Stimulated activated naive CD4-positive, alpha-beta T cell treated with Interleukin-2 at 50 U/mL for 16 hours (primary cell): ENCODE data around the gene SLC12A1.

Source experiments
- DNase-seq: peaks from one replicate; lab custom pipeline; 2025; lab: John Stamatoyannopoulos, UW

SLC12A1 gene

DNA sequence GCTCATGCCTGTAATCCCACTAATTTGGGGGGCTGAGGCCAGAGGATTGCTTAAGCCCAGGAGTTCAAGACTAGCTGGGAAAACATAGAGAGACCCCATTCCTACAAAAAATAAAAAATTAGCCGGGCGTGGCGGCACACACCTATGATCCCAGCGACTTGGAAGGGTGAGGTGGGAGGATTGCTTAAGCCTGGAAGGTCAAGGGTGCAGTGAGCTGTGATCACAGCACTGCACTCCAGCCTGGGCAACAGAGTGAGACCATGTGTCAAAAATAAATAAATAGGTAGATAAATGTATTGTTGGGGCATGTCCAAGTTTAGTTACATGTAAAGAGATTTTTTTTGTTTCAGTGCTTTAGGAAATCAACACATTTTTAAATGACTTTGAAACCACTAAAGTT is 36.4 kb downstream of the SLC12A1 start:
- no peak for DNase-seq

DNA sequence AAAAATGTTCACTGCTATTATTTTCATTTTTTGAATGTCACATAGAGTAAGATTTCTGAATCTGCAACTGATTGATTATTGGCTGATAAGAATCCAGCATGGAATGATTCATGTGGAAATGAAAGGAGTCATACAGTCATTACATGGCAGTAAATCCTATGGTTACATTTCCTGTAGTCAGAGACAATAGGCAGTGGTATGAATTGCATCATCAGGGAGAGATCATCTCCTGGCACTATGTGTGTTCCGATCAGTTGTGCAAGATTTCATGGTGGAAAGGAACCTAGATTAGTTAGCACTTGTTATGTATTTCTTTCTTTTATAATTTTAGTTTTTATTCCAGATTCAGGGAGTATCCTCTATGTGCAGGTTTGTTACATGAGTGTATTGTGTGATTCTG is 38.8 kb downstream of the SLC12A1 start:
- no peak for DNase-seq

DNA sequence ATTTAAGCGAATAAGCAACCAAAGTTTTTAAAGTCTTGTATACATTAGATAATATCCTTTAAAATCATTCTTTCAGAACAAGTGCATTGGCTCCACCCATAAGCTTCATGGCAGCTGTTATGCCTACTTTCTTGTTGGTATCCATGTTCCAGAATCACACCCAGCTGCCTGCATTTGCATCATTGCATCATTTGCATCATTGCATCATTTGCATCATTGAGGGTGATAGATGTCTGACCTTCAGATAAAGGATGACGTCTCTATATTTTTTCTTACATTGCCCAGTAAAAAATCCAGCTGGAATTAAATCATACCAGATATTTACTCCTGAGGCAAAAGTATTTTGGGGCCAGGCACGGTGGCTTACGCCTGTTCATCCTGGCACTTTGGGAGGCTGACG is 42.3 kb downstream of the SLC12A1 start:
- DNase-seq, result no peak

DNA sequence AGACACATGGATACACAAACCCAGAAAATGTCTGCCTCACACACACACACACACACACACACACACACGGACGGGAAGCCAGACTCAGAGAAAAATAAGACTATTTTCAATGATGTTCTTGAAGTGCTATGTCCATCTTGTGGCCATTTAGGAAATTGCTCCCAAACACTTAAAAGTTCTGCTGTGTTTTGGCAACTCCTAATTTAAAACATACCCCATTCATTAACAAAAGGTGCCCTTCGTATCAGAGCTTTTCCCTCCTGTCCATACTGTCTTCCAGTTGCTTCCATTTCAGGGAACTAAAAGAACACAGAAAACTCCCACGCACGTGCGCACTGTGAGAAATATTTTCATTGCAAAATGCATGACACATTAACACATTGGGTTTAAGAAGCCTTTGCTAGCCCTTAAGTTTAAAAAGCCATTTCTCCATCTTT is 44.6 kb downstream of the SLC12A1 start:
- no peak for DNase-seq

DNA sequence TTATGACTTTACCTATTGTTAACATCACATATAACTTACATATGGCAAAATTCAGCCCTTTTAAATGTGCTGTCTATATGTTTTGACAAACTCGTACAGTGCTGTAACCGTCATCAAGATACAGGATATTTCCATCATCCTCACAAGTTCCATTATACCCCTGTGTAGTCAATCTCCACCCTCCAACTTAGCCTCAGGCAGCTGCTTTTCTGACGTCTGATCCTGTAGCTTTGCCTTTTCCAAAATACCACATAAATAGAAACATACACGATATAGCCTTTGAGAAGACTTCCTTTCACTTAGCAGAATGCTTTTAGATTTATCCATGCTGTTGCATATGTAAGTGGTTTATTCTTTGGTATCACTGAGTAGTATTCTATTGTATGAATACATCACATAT is 47.1 kb downstream of the SLC12A1 start:
- no peak for DNase-seq

DNA sequence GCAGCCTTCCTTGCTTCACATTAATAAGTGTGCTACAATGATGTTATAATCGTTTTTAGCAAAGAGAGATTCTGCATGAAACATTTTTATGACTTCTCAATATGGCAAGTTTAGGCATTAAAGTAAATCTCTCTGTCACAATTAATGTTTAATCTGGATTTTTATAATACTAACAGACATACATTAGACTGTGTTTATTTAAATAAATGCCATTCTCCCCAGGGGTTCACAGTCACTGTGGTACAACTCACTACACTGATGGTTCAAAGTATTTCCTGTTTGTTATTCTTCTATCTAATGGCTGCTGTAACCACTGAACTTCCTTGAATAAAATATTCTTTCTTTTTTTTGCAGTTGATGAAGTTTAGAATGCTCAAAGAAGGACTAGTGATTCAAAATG is 59.0 kb downstream of the SLC12A1 start:
- DNase-seq, result no peak

DNA sequence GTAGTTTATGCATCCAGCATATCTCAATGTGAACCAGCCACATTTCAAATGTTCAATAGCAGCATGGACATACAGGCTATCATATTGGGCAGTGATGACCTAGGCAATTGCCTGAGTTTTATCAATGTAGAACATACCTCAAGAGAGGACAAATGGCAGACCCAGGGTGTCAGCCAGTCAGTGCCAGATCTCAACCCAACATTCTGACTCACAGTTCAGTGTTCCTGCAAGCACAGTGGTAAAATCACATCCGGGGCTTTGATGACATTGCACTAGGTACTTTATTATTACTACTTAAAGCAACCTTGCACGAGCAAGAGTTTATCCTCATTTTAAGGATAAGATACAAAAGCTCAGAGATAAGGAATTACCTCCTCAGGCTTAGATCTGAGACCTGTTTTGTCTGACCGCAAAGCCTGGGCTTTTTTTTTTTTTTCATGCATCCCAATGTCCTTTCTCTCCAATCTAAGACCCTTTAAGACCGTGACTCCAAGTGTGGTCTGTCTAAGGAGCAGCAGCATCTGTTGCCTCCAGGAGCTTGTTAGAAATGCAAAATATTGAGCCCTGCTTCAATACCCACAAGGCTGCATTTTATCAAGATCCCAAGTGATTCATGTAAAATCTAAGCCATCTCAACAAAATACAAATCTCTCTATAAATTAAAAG is 60.1 kb downstream of the SLC12A1 start:
- no peak for DNase-seq

DNA sequence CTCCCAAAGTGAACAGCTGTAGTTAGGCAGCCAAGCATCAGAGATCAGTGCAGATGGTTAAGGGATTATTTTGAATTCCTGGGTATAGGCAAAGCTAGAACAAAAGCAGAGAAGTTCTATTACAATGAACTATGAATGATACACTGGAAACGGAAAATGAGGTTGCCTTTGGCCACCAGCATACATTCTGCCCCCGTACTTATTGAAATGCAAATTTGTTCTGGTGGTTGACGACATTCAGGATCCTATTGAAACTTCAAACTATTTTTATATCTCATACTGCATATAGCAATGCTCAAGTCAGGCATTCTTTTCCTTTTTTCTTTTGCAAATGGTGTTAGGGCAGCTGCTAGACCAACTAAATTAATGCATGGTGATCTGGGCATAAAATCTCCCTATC is 61.7 kb downstream of the SLC12A1 start:
- no peak for DNase-seq

DNA sequence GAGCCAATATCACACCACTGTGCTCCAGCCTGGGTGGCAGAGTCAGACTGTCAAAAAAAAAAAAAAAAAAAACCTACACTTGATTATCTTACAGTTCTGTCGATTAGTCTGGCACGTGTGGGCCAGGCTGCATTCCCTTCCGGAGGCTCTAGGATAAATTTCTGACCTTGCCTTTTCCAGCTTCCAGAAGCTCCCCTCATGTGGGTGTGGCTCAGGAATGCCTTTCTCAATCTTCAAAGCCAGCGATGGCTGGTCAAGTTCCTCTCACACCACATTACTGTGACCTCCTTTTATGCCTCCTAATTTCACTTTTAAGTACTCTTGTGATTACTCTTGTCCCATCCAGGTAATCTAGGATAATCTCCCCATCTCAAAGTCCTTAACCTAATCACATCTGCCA is 66.9 kb downstream of the SLC12A1 start:
- DNase-seq, result no peak

DNA sequence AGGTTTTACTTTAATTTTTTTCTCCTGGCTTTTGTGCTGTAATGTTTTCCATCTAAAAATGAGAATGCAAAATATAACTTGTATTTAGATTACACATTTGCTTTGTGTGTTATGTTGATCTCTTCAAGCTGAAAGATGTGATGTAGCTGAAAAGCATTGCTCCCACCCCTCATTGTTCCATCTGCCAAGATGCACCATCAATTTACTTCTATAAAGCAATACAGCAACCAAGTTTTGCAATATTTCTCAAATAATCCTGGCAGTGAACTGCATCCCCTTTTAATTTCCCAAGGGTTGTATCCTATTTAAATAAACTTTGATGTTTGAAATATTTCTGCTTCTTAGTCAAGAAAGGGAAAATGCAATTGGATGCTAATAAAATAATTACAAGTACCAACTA is 72.6 kb downstream of the SLC12A1 start:
- no peak for DNase-seq

DNA sequence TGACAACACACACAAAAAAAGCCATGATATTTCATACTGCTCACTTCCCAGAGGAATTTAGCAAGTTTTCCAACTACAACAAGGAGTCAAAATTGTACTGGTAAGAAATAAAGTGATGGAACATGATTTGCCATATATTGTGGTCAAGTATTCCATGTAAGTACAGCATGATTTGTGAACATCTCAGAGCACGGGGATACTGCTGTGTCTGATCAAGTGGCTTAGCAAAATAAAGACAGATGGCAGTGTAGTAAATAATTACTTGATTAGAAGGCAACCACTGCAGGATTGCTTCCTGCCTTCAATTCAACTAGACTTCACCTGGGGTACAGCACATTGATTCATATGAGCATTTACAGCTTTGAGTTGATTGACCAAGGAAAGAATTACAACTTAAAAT is 73.5 kb downstream of the SLC12A1 start:
- no peak for DNase-seq

DNA sequence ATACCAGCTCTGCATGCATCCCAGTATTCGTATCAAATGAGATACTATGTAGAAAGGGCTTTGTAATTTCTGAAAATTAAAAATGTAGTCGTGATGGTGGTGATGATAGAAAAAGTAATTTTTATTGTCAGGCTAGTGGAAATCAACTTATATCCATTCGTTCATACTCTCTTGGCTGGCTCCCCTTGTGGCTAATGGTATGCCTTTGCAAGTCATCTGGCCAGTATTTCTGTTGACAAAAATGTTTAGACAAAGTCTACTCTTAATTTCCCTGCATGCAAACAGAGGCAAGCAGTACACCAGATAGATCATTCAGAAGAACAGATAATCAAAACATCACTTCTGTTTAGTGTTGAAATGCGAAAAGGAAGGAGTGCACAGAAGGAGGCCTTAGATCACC is 75.6 kb downstream of the SLC12A1 start:
- no peak for DNase-seq

DNA sequence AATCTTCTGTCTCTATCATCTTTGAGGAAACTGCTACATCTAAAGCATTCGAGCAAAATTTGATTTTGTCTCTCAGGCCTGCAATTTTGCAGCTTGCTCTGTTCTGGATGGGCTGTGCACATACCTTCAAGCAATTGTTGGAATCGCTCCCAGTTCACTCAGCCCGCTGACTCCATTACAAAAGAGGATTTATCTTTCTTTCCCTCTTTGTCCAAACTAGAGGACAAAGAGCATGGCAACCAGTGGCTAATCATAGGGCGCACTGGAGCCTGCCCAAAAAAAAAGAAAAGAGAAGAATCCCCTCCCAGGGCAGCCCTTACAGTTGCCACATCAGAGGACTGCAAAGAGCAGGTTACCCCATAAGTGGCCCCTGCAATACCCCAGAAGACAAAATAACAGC is 76.1 kb downstream of the SLC12A1 start:
- DNase-seq, result no peak

DNA sequence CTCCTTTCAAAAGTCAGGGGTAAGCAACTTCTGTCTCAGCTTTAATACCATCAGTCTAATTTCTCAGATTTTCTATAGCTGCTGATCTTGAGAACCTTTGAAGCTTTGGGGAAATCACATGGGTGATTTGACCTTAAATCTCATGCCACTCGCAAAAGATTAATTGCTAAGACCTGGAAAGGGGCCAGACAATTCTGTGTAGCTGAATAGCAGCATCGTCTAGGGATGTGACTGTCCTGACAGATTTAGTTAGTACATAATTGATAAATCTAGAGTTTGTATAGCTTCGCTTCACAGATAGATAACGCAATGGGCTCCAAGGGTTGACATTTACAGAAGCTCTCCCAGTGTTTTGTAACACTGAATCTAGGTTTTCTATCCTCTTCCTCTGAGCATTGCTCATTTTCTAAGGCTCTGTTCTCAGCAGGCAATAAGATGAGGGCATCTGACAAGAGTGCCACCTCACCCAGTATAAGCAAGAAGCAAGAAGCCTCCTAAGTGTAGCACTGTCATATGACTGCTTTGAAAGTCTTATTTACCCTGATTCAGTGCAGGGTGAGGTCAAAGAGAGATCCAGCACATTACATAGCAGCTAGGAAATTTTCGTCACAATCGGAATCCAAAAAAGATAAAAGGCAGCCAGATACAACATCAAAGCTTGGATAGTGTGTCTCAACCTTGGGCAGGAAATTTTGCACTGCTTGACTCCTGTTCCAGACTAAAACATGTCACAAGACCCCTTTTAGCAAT is 77.5 kb downstream of the SLC12A1 start:
- no peak for DNase-seq

DNA sequence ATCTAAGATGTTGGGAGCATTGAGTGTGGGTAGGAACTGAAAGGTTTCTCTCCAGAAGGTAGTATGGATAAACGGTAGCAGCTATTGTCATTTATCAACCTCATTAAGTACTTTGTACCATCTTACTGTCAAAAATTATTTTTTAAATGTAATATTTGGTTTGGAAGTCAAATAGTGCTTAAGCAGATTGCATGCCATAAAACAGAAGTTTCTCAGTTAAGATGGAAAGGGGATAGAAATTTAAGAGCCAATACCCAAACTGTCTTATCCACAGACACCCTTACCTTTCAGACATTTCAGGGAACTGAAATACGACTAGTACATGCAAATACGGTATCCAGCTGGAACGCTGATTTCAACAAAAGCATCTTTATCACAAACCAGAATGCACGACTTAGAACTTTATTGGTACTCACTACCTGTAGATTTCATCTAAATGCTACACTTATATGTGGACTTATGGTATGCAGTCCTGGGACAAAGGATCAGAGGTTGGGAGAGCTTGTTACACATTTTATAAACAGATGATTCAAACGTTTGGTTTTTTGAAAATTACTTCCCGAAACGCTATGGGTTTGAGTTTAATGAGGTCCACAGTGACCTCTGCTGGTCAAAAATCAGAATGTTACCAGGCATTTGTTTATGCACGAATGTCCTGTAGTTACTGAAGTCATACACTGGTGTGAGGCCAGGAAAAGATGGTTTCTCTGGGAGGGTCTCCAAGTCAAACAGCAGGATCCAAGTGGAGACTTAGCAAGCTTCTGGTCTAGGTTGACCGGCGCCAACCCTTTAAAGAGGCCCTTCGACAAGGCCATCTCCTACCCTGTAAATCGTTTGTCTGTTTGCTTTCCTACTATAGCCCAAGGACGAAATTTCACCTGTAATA is 79.5 kb downstream of the SLC12A1 start:
- no peak for DNase-seq

DNA sequence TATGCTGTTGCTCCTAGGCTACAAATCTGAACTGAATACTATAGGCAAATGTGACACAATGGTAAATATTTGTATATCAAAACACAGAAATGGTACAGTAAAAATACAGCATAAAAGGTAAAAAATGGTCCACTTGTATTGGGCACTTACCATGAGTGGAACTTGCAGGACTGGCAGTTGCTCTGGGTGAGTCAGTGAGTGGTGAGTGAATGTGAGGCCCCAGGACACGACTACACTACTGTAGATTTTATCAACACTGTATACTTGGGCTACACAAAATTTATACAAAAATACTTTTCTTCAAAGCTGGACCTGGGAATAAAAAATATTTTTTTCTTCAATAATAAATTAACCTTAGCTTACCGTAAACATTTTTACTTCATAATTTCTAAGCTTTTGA is 83.5 kb downstream of the SLC12A1 start:
- no peak for DNase-seq

DNA sequence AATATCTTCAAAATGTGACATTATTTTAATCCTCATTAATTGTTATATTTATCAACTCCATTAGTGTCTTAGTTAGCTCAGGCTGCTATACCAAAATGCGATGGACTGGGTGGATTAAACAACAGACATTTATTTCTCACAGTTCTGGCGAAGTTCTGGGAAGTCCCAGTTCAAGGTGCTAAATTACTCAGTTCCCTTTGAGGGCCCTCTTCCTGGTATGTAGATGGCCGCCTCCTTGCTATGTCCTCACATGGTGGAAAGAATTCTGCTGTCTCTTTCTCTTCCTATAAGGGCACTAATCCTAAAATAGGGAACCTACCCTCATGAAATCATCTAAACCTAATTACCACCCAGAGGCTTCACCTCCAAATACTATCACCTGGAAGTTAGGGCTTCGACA is 86.4 kb downstream of the SLC12A1 start:
- DNase-seq, result no peak

DNA sequence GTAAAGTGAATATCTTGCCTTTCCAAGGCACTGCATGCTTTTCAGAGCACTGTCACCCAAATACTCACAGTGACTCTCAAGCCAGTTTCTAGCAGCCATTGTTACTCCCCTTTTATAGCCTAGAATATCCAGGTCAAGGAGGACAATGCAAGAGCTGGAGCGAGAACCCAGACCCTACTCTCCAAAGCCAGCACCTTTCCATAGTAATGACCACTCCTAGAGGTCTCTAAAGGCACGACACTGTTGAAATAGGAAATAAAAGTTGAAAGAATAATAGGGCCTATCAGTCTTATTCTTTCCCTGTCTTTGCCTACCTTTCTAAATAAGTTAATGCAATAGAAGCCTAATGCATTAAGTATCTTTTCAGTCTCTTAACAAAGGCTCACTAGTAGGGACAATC is 91.6 kb downstream of the SLC12A1 start:
- no peak for DNase-seq

DNA sequence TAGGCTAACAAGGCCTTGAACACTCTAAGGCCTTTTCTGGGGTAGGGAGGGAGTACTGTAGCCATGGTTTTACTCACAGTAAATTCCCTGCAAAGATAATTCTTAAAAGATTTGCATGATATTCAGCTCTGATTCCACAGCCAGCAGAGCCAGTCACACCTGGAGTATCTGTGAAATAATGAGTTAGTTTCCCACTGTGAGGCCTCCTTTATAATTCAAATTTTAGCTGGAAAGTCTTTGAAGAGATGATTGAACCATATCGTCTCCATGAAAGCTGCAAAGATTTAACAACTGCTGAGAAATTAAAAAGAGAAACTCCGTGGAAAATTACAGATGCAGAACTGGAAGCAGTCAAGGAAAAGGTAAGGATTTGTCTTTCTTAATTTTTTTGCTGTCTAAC is 92.8 kb downstream of the SLC12A1 start:
- DNase-seq, result no peak

DNA sequence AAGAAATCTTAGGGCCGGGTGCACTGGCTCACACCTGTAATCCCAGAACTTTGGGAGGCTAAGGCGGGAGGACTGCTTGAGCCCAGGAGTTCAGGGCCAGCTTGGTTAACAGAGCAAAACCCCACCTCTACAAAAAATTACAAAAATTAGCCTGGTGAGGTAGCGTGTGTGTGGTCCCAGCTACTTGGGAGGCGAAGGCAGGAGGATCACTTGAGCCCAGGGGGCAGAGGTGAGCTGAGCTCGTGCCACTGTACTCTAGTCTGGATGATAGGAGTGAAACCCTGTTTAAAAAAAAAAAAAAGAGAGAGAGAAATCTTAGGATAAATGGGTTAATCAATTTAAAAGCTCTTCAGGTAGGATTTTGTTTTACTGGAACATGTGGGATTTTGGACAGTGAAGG is 93.9 kb downstream of the SLC12A1 start:
- no peak for DNase-seq

DNA sequence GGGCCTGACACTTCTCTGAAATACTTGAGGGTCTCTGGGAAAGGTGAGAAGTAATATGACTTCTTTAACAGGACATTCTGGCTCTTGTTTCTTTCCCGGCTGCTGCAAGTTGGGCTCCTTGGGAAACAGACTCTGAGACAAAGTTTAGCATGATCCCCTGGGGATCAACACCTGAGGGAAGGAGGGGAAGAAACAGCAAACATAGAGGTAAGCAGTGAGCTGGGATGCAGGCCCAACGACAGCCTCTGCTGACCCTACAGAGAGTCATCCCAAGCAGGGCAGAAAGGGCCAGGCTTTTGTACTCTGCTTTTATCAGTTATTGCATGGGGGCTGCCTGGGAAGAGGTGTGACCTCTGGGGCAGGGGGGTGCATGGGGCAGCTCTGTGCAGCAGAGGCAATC is 98.3 kb downstream of the SLC12A1 start:
- no peak for DNase-seq

DNA sequence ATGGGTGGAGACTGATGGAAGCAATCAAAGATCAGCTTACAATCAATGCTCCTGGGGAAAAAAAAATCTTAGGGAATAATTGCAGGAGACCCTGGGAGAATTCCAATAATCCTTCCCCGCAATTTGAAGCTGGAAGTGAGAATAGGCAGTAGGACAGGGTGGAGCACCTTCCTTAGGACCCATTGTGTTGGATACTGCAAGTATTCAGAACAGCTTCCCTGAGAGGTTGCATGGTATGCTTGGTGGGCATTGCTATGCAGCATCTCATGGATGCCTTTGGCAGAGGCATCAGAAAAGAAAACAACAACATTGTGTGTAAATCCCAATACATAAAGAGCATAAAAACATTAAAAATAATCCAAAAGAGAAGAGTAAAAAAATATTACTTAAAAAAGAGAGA is 100.5 kb downstream of the SLC12A1 start:
- no peak for DNase-seq

DNA sequence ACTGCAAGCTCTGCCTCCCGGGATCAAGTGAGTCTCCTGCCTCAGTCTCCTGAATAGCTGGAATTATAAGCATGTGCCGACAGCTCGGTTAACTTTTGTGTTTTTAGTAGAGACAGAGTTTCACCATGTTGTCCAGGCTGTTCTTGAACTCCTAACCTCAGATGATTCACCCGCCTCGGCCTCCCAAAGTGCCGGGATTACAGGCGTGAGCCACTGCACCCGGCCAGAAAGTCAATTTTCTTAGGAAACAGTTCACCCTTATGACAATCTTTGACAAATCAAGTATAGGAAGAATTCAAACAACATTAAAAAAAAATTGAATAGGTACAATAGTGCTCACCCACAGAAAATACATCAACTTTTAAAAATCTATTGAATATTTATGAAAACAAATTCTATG is 101.5 kb downstream of the SLC12A1 start:
- DNase-seq, result no peak
